SK-N-SH treated with all-trans-retinoic acid at 6 μM for 48 hours (cell line): ENCODE data around the gene C1orf198.
A peak's percentile ranks its signal among the peaks of the same experiment; 100 is the strongest.

Experiments used
- ATAC-seq: fragments of 200-7000 bp; cut with Tn5 transposase; 3 replicates; pipeline ENCODE4 v1.9.1; 2020; ENCODE audit warnings: mild to moderate bottlenecking, moderate library complexity
- ARNTL ChIP-seq: fragments of 450-650 bp; formaldehyde crosslinking; IDR thresholded peaks from 2 replicates; pipeline ENCODE4 v1.5.0; 2020; ENCODE audit warnings: low read depth, mild to moderate bottlenecking, moderate library complexity, borderline replicate concordance
- CREB5 ChIP-seq: fragments of 250-450 bp; sonication (Bioruptor Pico); IDR thresholded peaks from 2 replicates; pipeline ENCODE4 v1.5.1; 2020; ENCODE audit warnings: low read depth, mild to moderate bottlenecking, moderate library complexity
- CSDC2 ChIP-seq: fragments of 250-450 bp; sonication (Bioruptor Pico); IDR thresholded peaks from 2 replicates; pipeline ENCODE4 v1.5.0; 2020; ENCODE audit warnings: mild to moderate bottlenecking, moderate library complexity
- ESRRG ChIP-seq: fragments of 250-450 bp; sonication (Bioruptor Pico); IDR thresholded peaks from 2 replicates; pipeline ENCODE4 v1.6.1; 2021; ENCODE audit warnings: mild to moderate bottlenecking
- GLIS3 ChIP-seq: fragments of 250-450 bp; sonication (Bioruptor Pico); IDR thresholded peaks from 2 replicates; pipeline ENCODE4 v1.5.0; 2020; ENCODE audit warnings: mild to moderate bottlenecking, moderate library complexity
- ISL1 ChIP-seq: fragments of 250-450 bp; sonication (Bioruptor Pico); IDR thresholded peaks from 2 replicates; pipeline ENCODE4 v2.1.2; 2022; ENCODE audit warnings: mild to moderate bottlenecking, moderate library complexity
- OSR1 ChIP-seq: fragments of 250-450 bp; sonication (Bioruptor Pico); IDR thresholded peaks from 2 replicates; pipeline ENCODE4 v1.8.0; 2022; ENCODE audit warnings: moderate library complexity, mild to moderate bottlenecking, inconsistent platforms
- POU6F1 ChIP-seq: fragments of 250-450 bp; sonication (Bioruptor Pico); IDR thresholded peaks from 2 replicates; pipeline ENCODE4 v1.8.0; 2021; ENCODE audit warnings: low read depth, mild to moderate bottlenecking, moderate library complexity, borderline replicate concordance
- PPARA ChIP-seq: fragments of 250-450 bp; sonication (Bioruptor Pico); IDR thresholded peaks from 2 replicates; pipeline ENCODE4 v1.5.0; 2020; ENCODE audit warnings: mild to moderate bottlenecking, borderline replicate concordance
- RARB ChIP-seq: fragments of 250-450 bp; sonication (Bioruptor Pico); IDR thresholded peaks from 2 replicates; pipeline ENCODE4 v1.8.0; 2021; ENCODE audit warnings: mild to moderate bottlenecking, moderate library complexity
- SNAI2 ChIP-seq: fragments of 250-450 bp; sonication (Bioruptor Pico); IDR thresholded peaks from 2 replicates; pipeline ENCODE4 v1.5.0; 2020; ENCODE audit warnings: mild to moderate bottlenecking, moderate library complexity
- TCF4 ChIP-seq: fragments of 250-450 bp; sonication (Bioruptor Pico); IDR thresholded peaks from 2 replicates; pipeline ENCODE4 v1.8.0; 2021; ENCODE audit warnings: mild to moderate bottlenecking, moderate library complexity, borderline replicate concordance
- TOX ChIP-seq: fragments of 250-450 bp; sonication (Bioruptor Pico); IDR thresholded peaks from 2 replicates; pipeline ENCODE4 v1.8.0; 2021; ENCODE audit warnings: mild to moderate bottlenecking, moderate library complexity, borderline replicate concordance
- TSHZ2 ChIP-seq: fragments of 250-450 bp; sonication (Bioruptor Pico); IDR thresholded peaks from 2 replicates; pipeline ENCODE4 v1.5.0; 2020; ENCODE audit warnings: mild to moderate bottlenecking, moderate library complexity
- ZC3H10 ChIP-seq: fragments of 250-450 bp; sonication (Bioruptor Pico); IDR thresholded peaks from 2 replicates; pipeline ENCODE4 v1.5.1; 2021; ENCODE audit warnings: mild to moderate bottlenecking, moderate library complexity
- ZFP3 ChIP-seq: fragments of 250-450 bp; sonication (Bioruptor Pico); IDR thresholded peaks from 2 replicates; pipeline ENCODE4 v1.5.0; 2020; ENCODE audit warnings: mild to moderate bottlenecking, moderate library complexity
- ZFP30 ChIP-seq: fragments of 450-650 bp; formaldehyde crosslinking; IDR thresholded peaks from 2 replicates; pipeline ENCODE4 v1.5.0; 2022; ENCODE audit warnings: mild to moderate bottlenecking, moderate library complexity
- ZNF70 ChIP-seq: fragments of 450-650 bp; formaldehyde crosslinking; IDR thresholded peaks from 2 replicates; pipeline ENCODE4 v1.5.0; 2020; ENCODE audit warnings: mild to moderate bottlenecking, moderate library complexity
- ZNF8 ChIP-seq: fragments of 450-650 bp; formaldehyde crosslinking; IDR thresholded peaks from 2 replicates; pipeline ENCODE4 v1.5.0; 2020; ENCODE audit warnings: mild to moderate bottlenecking, moderate library complexity

Gene C1orf198

DNA sequence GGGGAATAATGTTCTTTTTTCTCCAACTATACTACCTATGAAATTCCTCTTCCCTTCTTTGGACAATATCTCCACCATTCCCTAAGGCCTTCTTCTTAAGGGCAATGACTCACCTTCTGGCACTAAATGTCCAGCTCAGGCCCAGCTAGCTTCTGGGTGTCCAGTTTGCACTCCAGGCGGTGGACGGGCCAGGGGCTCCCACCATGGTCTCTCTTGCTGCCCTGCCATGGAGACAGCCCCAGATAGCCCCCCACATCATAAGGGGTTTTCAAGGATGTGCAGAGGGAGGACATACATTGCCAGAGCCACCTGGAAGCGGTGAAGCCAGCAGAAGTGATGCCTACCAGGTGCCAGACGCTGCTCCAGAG, 43.8 kb downstream of the C1orf198 start:
- TF ChIP-seq TCF4 (CRISPR knock-in tag) (no peak), SNAI2 (CRISPR knock-in tag) (no peak), ZFP30 (CRISPR knock-in tag) (no peak), OSR1 (CRISPR knock-in tag) (no peak), RARB (CRISPR knock-in tag) (no peak), ARNTL (CRISPR knock-in tag) (no peak), TOX (CRISPR knock-in tag) (no peak), GLIS3 (no peak), ZFP3 (no peak), CREB5 (CRISPR knock-in tag) (no peak), ZC3H10 (CRISPR knock-in tag) (no peak), TSHZ2 (CRISPR knock-in tag) (no peak), ESRRG (CRISPR knock-in tag) (no peak), PPARA (CRISPR knock-in tag) (no peak)
- ATAC-seq: peak; percentile 18

- no peak for ATAC-seq
Measured at GRCh38 chr1:230823931-230824381, 44.4 kb downstream of the C1orf198 start.

GRCh38 chr1:230823426-230823825, 44.9 kb downstream of the C1orf198 start:
- ATAC-seq: peak; percentile 7; the same call in 1 of the 3 replicates
- TF ChIP-seq TCF4 (CRISPR knock-in tag) (0 out of 2 replicates have a peak, but pooled peaks have one; percentile 58), ZNF70 (CRISPR knock-in tag) (no peak), TOX (CRISPR knock-in tag) (no peak), OSR1 (CRISPR knock-in tag) (no peak), ZFP30 (CRISPR knock-in tag) (no peak), ESRRG (CRISPR knock-in tag) (no peak)

More at GRCh38 chr1:230823931-230824381, 44.4 kb downstream of the C1orf198 start:
- no peak for TF ChIP-seq ZFP3

GRCh38 chr1:230822092-230822581, 46.2 kb downstream of the C1orf198 start:
- TF ChIP-seq ISL1 (CRISPR knock-in tag): no peak
- no peak for TF ChIP-seq ZC3H10 (CRISPR knock-in tag)
- TF ChIP-seq ZNF8: no peak
- TF ChIP-seq TCF4 (CRISPR knock-in tag): no peak
- no peak for TF ChIP-seq GLIS3
- no peak for TF ChIP-seq ESRRG (CRISPR knock-in tag)
- TF ChIP-seq POU6F1 (CRISPR knock-in tag): no peak
- no peak for TF ChIP-seq ZFP3
- no peak for TF ChIP-seq CSDC2
- TF ChIP-seq CREB5 (CRISPR knock-in tag): no peak
- TF ChIP-seq OSR1 (CRISPR knock-in tag): no peak
- ATAC-seq: peak; percentile 53

DNA sequence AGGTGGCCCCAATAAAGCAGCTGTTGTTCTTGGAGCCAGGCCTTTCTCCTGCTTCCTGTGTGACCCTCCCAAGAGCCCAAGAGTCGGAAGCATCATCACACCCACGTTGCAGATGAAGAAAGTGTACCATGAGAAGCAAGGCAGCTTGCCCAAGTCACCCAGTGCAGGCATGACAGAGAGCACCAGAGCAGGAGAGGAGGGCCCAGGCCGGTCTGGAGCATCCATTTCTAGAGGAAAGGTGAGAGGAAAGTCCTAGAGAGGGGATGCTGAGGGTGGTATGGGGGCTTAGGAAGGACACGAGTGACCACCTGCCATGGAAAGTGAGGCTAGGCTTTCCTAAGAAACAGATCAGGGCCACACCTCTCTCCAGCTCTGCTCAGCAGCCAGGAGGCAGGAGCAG, 47.0 kb downstream of the C1orf198 start:
- TF ChIP-seq OSR1 (CRISPR knock-in tag) (no peak), ZFP3 (no peak), ZFP30 (CRISPR knock-in tag) (no peak), ZNF8 (no peak)
- TF ChIP-seq, all 23 proteins: peak for 0
- no peak for ATAC-seq
